ENCODE results near the gene SLC15A1.
"Not testable (repeated sequence)": the region's sequence is repeated elsewhere in the genome, so short reads cannot be mapped to it uniquely, and the experiment has no call there.

SLC15A1 gene

DNA sequence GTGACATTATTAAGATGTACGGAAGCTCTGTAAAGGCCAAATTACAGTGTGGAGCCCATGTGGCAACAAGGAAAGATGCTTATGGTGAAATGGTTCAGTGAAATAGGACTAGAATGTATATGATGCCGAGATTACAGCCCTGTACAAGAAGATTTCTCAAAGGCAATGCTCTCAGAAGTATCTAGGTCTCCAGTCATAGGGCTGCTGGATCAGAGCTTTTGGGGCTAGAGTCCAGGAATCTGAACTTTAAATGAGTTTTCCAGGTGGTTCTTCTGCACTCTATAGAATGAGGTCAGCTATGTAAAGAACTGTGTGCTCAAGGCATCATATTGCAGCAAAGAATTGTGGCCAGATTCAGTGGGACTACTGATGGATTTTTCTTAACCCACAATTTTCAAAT is 100.2 kb downstream of the SLC15A1 start:
- no peak overlapping the region for H3K27ac ChIP-seq
- H4K20me1 ChIP-seq: no peaks in the 10 kb centered on the region
- no peaks in the 10 kb centered on the region for H3K9me3 ChIP-seq
- no peaks in the 10 kb centered on the region for H3K36me3 ChIP-seq
- no peaks in the 10 kb centered on the region for H3K4me1 ChIP-seq
- no peaks in the 10 kb centered on the region for H3K27me3 ChIP-seq
- no peak for TF ChIP-seq Cebpa-rat (IDR thresholded peaks at IDR 0.05)
- no peak overlapping the region for H3K4me3 ChIP-seq
- no peak overlapping the region for H3K9ac ChIP-seq
- H3K4me2 ChIP-seq: no peak overlapping the region

DNA sequence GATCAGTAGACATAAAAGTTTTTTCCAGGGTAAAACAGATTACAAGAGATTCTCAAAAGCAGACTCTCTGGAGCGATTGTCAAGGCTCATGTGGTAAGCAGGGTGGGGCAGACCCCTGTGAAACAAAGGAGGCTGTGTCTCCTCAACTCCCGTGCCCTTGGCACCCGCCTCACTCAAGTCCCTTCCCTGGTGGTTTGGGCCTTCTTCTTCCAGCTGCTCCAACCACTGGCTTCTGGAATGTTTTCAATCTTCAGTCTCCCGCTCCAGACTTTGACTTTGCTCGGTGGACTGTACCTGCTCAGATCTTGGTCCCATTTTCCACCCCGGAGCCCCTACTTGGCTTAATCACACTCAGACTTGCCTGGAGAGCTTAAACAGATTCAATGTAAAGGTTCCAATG is 100.7 kb downstream of the SLC15A1 start:
- TF ChIP-seq Cebpa-rat (IDR thresholded peaks at IDR 0.05): no peak
- H3K36me3 ChIP-seq: no peaks in the 10 kb centered on the region
- H3K4me3 ChIP-seq: no peak overlapping the region
- H4K20me1 ChIP-seq: no peaks in the 10 kb centered on the region
- no peaks in the 10 kb centered on the region for H3K9me3 ChIP-seq
- no peaks in the 10 kb centered on the region for H3K27me3 ChIP-seq
- no peak overlapping the region for H3K9ac ChIP-seq
- no peak overlapping the region for H3K4me2 ChIP-seq
- no peak overlapping the region for H3K27ac ChIP-seq
- H3K4me1 ChIP-seq: no peaks in the 10 kb centered on the region

DNA sequence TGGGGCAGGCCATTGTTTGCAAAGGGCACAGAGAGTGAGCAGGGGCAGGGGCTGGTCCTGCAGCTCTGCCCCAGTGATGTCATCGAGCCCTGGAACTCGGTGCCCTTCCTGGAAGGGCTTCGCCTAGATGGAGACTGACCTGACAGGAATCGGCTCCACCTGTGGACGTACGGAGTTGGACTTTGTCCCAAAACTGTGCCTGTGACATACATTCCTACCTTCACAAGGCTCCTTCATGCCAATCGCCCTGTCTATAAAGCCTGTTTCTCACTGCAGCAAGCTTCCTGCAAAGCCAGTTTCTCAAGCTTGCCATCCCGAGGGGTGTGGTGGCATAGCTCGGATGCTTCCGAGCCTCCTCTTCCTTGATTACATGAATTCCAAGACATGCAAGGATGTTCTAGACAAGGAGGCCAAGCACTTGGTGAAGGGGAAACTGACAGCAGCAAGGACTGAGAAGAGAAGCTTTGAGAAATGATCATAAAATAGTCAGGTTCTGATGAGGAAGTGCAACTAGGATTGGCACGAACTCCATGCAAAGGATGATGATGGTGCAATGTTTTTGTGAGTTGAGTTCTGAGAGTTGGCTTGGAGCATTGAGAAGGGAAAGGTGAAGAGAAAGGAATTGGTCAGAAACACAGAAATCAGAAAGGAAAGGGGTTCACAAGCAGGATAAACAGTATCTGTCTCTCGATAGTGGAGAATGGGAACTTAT is 101.9 kb downstream of the SLC15A1 start:
- H3K4me1 ChIP-seq: no peaks in the 10 kb centered on the region
- no peaks in the 10 kb centered on the region for H3K36me3 ChIP-seq
- no peak overlapping the region for H3K27ac ChIP-seq
- no peak overlapping the region for H3K9ac ChIP-seq
- H3K27me3 ChIP-seq: no peaks in the 10 kb centered on the region
- no peaks in the 10 kb centered on the region for H3K9me3 ChIP-seq
- H4K20me1 ChIP-seq: no peaks in the 10 kb centered on the region
- no peak overlapping the region for H3K4me2 ChIP-seq
- H3K4me3 ChIP-seq: no peak overlapping the region
- TF ChIP-seq Cebpa-rat (IDR thresholded peaks at IDR 0.05): no peak

DNA sequence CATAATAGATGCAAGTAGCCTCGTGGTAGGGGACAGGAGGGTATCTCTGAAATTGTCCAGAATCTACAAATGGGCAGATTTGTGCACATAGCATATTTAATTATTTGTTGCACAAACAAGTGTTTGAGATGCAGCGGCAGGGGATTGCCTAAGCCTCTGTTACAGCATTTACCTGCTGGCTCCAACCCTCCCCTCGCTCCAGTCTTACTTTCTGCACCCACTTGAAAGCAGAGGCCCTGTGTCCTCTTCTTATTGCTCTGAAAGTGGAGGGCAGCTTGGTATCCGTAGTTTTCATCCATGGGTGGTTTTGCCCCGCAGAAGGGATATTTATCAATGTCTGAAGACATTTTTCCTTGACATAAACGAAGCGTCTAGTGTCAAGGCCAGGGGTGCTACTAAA is 102.6 kb downstream of the SLC15A1 start:
- H3K4me1 ChIP-seq: no peaks in the 10 kb centered on the region
- no peak overlapping the region for H3K4me3 ChIP-seq
- H3K27me3 ChIP-seq: no peaks in the 10 kb centered on the region
- no peaks in the 10 kb centered on the region for H3K9me3 ChIP-seq
- TF ChIP-seq Cebpa-rat (IDR thresholded peaks at IDR 0.05): no peak
- no peak overlapping the region for H3K27ac ChIP-seq
- no peaks in the 10 kb centered on the region for H3K36me3 ChIP-seq
- no peaks in the 10 kb centered on the region for H4K20me1 ChIP-seq
- no peak overlapping the region for H3K4me2 ChIP-seq
- H3K9ac ChIP-seq: no peak overlapping the region

- H3K27me3 ChIP-seq: no peaks in the 10 kb centered on the region
- no peaks in the 10 kb centered on the region for H4K20me1 ChIP-seq
- H3K4me1 ChIP-seq: no peaks in the 10 kb centered on the region
- H3K4me2 ChIP-seq: no peak overlapping the region
- TF ChIP-seq Cebpa-rat (IDR thresholded peaks at IDR 0.05): no peak
- no peak overlapping the region for H3K4me3 ChIP-seq
- H3K9me3 ChIP-seq: no peaks in the 10 kb centered on the region
- H3K36me3 ChIP-seq: no peaks in the 10 kb centered on the region
- H3K9ac ChIP-seq: no peak overlapping the region
- no peak overlapping the region for H3K27ac ChIP-seq
Measured at GRCh38 chr13:98648686-98649085, 103.8 kb downstream of the SLC15A1 start.

GRCh38 chr13:98648141-98648540 is 104.3 kb downstream of the SLC15A1 start:
- no peaks in the 10 kb centered on the region for H3K4me1 ChIP-seq
- no peak overlapping the region for H3K27ac ChIP-seq
- H3K4me3 ChIP-seq: no peak overlapping the region
- H4K20me1 ChIP-seq: no peaks in the 10 kb centered on the region
- no peaks in the 10 kb centered on the region for H3K9me3 ChIP-seq
- no peaks in the 10 kb centered on the region for H3K27me3 ChIP-seq
- no peak overlapping the region for H3K4me2 ChIP-seq
- no peak for TF ChIP-seq Cebpa-rat (IDR thresholded peaks at IDR 0.05)
- H3K36me3 ChIP-seq: no peaks in the 10 kb centered on the region
- no peak overlapping the region for H3K9ac ChIP-seq

DNA sequence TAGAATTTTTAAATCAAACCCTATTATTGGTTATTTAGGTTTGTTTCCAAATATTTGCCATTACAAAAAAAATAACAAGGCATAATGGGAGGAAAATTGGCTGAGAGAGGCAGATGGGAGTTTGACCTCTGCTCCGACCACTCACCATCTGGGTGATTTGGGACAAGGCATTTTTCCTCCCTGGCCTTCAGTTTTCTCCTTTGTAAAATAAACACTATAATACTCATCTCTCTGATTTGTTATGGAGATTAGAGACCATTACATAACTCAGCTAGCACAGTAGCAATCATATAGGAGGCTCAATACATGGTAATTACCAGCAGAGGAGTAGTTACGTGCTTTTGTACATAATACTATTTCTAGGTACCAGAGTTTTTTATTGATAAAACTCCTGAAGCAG is 105.4 kb downstream of the SLC15A1 start:
- TF ChIP-seq Cebpa-rat (IDR thresholded peaks at IDR 0.05): no peak
- no peak overlapping the region for H3K4me3 ChIP-seq
- H3K4me2 ChIP-seq: no peak overlapping the region
- H3K36me3 ChIP-seq: no peaks in the 10 kb centered on the region
- no peaks in the 10 kb centered on the region for H3K9me3 ChIP-seq
- no peak overlapping the region for H3K27ac ChIP-seq
- H3K4me1 ChIP-seq: no peaks in the 10 kb centered on the region
- H4K20me1 ChIP-seq: no peaks in the 10 kb centered on the region
- no peaks in the 10 kb centered on the region for H3K27me3 ChIP-seq
- H3K9ac ChIP-seq: no peak overlapping the region

- Histone ChIP-seq H3K36me3 (no peaks in the 10 kb centered on the region), H3K27ac (no peak overlapping the region), H3K4me1 (no peaks in the 10 kb centered on the region), H3K9me3 (no peaks in the 10 kb centered on the region), H3K4me3 (no peak overlapping the region), H3K4me2 (no peak overlapping the region), H3K27me3 (no peaks in the 10 kb centered on the region), H4K20me1 (no peaks in the 10 kb centered on the region), H3K9ac (no peak overlapping the region)
- TF ChIP-seq Cebpa-rat (IDR thresholded peaks at IDR 0.05): no peak
Measured at GRCh38 chr13:98643479-98643878, 109.0 kb downstream of the SLC15A1 start.

- no peak for TF ChIP-seq Cebpa-rat (IDR thresholded peaks at IDR 0.05)
- Histone ChIP-seq H3K4me1 (no peaks in the 10 kb centered on the region), H3K27me3 (no peaks in the 10 kb centered on the region), H3K9ac (no peak overlapping the region), H3K4me2 (no peak overlapping the region), H3K36me3 (no peaks in the 10 kb centered on the region), H4K20me1 (no peaks in the 10 kb centered on the region), H3K27ac (no peak overlapping the region), H3K4me3 (no peak overlapping the region), H3K9me3 (no peaks in the 10 kb centered on the region)
Measured at GRCh38 chr13:98641075-98641474, 111.4 kb downstream of the SLC15A1 start.

GRCh38 chr13:98639785-98640184 is 112.7 kb downstream of the SLC15A1 start:
- not testable (repeated sequence) for H3K9me3 ChIP-seq, H3K4me3 ChIP-seq, H3K36me3 ChIP-seq

GRCh38 chr13:98638352-98638751 is 114.1 kb downstream of the SLC15A1 start:
- H3K4me3 ChIP-seq, H3K9me3 ChIP-seq, H3K36me3 ChIP-seq, H3K27me3 ChIP-seq, H4K20me1 ChIP-seq, H3K27ac ChIP-seq, H3K4me1 ChIP-seq, H3K9ac ChIP-seq, H3K4me2 ChIP-seq: not testable (repeated sequence)

More at GRCh38 chr13:98639785-98640184, 112.7 kb downstream of the SLC15A1 start:
- not testable (repeated sequence) for H3K4me2 ChIP-seq, H3K9ac ChIP-seq, H3K27me3 ChIP-seq, H4K20me1 ChIP-seq, H3K27ac ChIP-seq, H3K4me1 ChIP-seq
